Measurements from ENCODE around the gene DAD1. TPM values are rescaled to one million over a fixed set of nuclear protein-coding genes. Genes with fewer than 3 reads are reported as not detected.

Gene DAD1
- polyA plus RNA-seq, 1 donor: 111 TPM

- DNase-seq (ENCODE audit: low read depth): no peak
These were observed 71.8 kb downstream of the DAD1 start for GRCh38 chr14:22517117-22517720.

DNA sequence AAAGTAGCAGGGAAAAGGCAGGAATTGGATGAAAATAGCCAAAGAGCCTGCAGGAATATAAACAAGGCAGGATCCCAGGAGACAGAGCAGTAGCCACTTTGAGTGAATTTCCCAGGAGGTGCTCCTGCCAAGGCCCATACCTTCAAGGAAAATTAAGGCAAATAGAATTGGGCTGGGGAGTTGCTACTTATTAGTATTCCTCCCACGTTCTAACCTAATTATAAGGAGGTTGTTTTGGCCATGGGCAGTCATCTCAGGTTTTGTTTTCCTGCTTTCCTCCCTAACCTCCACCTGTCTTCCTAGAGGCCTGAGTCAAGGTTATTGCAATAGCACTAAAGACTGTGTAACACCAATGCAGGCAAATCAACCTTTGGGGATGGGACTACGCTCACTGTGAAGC lies 73.1 kb downstream of the DAD1 start:
- no peak for DNase-seq (ENCODE audit: low read depth)

Other genes starting within 250 kb of the DAD1 start
- 13.3 TPM for gene ABHD4, start 9.1 kb upstream of the DAD1 start, polyA plus RNA-seq (ENCODE audit: insufficient read length)
- 0.13 TPM for gene OR6J1, start 55.1 kb upstream of the DAD1 start, polyA plus RNA-seq (ENCODE audit: insufficient read length)
- 250 TPM for gene OXA1L, start 177.5 kb upstream of the DAD1 start, polyA plus RNA-seq (ENCODE audit: insufficient read length)
- 25.7 TPM for gene SLC7A7, start 226.2 kb upstream of the DAD1 start, polyA plus RNA-seq (ENCODE audit: insufficient read length)
- 73.7 TPM for gene MRPL52, start 240.7 kb upstream of the DAD1 start, polyA plus RNA-seq (ENCODE audit: insufficient read length)
- gene MMP14, start 247.4 kb upstream of the DAD1 start, polyA plus RNA-seq (ENCODE audit: insufficient read length): 157 TPM